NCI-H748 (cell line): ENCODE measurements around the gene DNM3.

Source experiments
- DNase-seq: peaks from one replicate; lab custom pipeline; 2025; ENCODE audit not compliant: unreplicated experiment; lab: John Stamatoyannopoulos, UW

Gene DNM3

GRCh38 chr1:172163498-172164215, 322.4 kb downstream of the DNM3 start:
- DNase-seq: no peak

DNA sequence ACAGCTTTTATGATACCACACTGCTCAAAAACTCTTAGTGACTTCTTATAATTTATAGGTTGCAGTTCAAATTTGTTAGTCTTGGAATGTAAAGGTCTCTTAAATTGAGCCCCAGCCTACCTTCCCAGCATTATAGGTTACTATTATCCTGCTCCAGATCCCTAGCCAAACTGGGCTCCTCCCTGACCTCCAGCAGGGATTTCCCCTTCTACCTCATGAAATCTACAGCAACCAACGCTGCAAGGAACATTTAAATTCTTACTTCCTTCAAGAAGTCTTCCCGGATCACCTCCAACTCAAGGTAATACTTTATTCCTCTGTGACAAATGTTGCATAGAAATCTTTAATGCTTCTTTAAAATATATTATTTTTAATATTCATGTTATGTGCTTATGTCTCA, 324.1 kb downstream of the DNM3 start:
- DNase-seq: no peak

DNA sequence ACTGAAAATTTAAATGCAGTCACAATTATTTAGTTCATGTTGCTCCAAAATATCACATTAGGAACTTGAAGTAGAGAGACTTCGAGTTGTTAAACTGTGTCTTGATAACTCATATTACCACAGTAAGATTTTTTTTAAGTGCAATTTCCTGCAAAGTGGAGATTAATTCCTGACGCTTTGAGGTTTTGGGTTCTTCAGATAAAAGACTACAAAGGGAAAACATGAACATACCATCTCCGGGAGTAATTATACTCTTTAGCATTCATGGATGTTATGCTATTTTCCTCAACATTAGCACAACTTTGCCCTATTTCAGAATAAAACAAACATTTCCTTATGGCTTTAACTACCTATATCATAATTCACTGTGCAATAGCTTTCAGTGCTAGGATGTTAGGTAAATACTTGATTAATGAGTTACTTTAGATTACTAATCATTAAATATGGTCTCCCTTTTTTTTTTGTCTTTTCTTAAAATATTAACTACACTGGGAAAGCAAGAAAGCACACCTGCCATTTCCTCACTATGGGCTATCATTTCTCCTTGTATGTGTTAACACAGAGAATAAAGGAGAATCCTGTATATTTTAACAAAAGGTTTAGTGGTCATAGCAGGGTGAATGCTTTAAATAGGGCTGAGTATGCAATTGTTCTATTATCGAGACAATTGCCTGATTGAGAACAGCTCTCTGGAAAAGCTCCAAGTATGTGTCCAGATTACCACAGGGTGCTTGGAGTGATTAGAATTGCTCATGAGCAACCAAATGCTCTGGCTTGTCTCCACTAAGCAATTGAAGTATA, 326.7 kb downstream of the DNM3 start:
- no peak for DNase-seq

- no peak for DNase-seq
These were observed 327.2 kb downstream of the DNM3 start for GRCh38 chr1:172168597-172168872.

DNA sequence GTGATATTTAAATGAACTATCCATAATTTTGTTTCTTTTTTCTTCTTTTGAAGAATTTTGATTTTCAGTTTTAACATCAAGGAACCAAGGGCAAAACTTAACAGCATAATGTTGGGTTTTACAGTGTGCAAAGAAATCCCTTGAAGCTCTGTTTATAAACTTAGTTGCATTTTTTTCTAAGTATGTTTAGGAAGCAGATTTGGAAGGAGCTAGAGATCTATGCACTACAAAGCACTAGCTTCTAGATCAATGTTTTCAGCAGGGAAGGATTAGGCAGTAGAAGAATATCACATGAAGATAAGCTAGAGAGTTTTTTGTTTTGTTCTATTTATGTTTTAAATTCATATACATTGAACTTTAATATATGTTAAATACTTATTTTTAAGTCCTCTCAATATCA, 328.5 kb downstream of the DNM3 start:
- no peak for DNase-seq

- no peak for DNase-seq
These were observed 331.1 kb downstream of the DNM3 start for GRCh38 chr1:172172352-172172831.

GRCh38 chr1:172176206-172176605, 334.9 kb downstream of the DNM3 start:
- no peak for DNase-seq

GRCh38 chr1:172177849-172178248, 336.6 kb downstream of the DNM3 start:
- no peak for DNase-seq

GRCh38 chr1:172178886-172179285, 337.6 kb downstream of the DNM3 start:
- DNase-seq: no peak

DNA sequence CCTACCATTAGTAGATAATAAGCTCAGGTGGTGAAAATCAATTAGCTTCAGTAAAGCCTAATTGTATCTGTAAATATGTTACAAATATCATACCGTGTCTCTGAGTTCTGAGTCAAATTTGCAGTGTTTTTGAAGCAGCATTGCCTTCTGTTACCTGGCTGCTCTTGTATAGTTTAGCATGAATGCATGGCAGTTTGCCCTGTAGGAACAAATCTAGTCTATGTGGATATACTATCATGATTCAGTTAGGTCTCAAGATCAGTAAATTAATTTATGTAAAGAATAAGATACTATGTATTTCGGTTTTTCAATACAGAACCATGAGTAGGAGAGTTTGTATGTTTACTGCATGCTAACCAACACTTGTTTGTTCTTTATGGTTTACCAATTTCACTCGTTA, 338.6 kb downstream of the DNM3 start:
- DNase-seq: no peak

DNA sequence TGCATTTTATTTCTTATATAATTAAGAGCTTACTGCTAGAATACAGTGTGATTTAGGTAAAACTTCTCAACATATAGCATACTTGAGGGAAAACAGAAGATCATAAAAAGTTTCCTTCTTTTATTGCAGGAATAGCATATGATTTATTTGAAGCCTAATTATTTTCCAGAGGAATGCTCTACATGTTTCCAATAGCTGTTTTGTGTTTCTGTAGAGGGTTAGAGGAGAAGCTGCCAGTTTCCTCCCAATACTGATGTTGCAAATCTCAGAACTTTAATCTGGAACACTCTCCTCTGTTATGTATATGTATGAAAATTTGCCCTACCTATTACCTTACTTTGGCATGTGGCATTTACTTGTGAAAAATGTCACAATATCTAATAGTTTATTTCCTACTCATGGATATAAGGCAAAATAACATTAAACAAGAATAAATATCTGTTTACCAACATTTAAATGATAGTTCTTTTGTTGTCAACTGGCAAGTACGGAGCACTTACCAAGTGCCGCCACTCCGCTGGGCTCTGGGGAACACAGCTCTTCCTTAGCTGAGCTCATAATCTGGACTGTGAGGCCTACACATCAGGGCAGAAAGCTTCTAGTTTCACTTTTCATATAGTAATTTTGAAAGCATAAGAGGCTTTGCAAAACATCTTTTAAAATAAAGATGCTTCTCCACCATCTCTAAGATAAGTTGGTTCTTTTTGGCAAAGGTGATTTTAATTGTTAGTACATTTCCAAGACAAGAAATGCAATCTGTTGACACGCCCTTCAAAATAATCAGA, 339.4 kb downstream of the DNM3 start:
- DNase-seq: no peak

DNA sequence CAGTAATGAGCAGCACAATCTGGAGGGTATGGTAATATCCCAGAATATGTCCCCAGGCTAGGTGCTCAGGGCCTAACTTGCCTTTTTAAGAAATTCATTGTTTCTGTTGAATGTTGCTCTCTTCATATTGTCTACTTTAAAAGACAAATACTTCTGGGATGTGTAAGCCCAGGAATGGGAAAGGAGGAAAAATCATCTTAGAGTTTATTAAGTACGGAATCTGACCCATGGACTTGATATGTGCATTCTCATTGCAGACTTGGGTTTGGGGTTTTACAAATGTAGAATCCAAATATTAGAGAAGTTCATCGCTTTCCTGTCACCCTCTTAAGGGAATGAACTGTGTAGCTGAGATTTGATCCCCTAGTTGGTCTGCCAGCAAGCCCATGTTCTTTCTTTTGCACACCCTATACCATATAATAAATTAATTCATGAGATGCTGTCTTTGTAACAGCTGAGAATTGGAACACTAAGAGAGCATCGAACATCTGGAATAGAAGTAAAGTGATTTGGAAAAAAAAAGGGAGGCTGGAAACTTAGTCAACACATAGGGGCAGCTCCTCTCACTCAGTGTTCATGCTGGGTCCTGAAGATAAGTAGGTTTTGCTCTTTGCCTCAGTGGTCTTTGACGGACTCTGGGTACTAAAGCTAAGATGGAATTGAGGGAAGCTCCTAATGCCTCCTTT, 343.4 kb downstream of the DNM3 start:
- DNase-seq: no peak

- no peak for DNase-seq
These were observed 343.9 kb downstream of the DNM3 start for GRCh38 chr1:172185211-172185610.

GRCh38 chr1:172185996-172186395, 344.7 kb downstream of the DNM3 start:
- DNase-seq: no peak

DNA sequence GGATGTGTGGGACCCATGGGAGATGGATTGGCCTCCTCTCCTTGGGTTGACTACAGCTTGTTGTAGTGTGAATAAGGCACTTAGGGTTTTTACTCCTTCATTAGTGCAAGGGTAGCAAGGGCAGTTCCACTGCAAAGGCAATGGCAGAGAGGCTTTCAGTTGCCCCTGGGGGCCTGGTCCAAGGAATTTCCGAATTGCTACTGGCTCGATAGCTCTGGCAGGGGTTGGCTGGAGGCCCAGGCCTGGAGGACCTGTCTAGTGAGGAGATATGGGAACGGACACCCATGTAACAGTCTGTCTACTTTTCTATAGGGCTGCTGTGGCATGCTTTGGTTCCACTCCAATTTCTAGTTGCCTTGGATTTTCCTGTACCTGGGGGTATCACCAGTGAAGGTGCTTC, 360.3 kb downstream of the DNM3 start:
- no peak for DNase-seq

GRCh38 chr1:172203135-172203823, 362.0 kb downstream of the DNM3 start:
- no peak for DNase-seq

DNA sequence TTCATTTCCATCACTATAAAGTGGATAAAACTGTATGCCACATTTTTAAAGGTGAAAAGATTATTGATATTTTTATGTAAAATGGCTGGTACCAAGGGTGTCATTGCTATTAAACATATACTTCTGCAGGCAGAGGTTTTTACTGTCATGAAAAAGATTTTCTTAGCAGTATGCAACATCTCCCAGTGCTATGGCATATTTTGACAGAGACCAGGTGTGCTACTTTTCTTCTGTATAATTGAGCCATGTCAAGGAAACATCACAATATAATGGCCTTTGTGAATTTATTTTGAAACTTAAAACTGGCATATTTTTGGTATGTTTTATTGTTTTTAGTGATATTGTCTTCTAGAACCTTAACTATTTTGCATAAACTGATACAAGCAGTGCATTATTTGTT, 362.6 kb downstream of the DNM3 start:
- no peak for DNase-seq

DNA sequence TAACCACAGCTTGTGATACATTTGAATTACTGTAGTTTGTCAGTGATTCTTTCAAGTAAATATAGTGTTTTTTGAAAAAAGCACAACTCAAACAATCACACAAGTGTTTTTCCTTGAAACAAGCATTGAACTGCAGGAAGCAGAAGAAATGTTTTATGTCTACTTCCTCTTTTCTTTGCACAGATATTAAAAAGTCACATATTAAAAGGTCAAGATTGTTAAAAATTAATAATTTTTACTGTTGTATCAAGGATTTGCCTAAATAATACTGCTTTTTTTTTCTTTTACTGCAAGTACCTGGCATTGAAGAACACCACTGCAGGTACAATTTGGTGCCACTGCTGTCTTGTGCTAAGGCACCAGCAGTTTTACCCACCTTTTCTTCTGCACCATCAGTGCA, 365.0 kb downstream of the DNM3 start:
- DNase-seq: no peak

GRCh38 chr1:172208635-172209034, 367.3 kb downstream of the DNM3 start:
- no peak for DNase-seq

DNA sequence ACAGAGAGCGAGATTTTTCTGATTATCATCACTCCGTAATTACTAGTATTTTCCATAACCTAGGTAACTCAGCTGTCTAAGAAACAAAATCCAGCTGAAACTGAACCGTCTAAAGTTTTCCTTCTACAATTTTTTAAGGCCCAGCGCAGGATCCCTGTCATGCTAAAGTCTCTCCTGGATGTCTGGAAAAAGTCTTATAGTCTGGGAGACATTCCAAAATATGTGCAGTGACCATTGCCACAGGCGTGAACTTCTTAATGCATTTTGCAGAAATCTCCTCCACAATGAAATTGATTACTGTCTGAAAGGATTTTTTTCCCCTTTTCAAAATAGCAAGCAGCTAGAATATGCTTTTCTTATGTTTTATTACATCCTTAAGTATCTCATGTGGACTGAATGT, 369.9 kb downstream of the DNM3 start:
- no peak for DNase-seq

- DNase-seq: no peak
These were observed 370.8 kb downstream of the DNM3 start for GRCh38 chr1:172212124-172212523.
